SK-N-SH (cell line): ENCODE measurements around the gene HIGD1C. TPM values are rescaled to one million over a fixed set of nuclear protein-coding genes. Genes with fewer than 3 reads are reported as not detected.
A peak's percentile ranks its signal among the peaks of the same experiment; 100 is the strongest.

ENCODE experiments used
- CTCF ChIA-PET: fragments of 300-600, 350-600 bp; formaldehyde crosslinking; extraction: SDS; loops from one replicate; lab custom pipeline; 2021; lab: Yijun Ruan, JAX
- POLR2A ChIA-PET: fragments of 350-600 bp; sonication (Branson Sonifier 250); formaldehyde crosslinking; extraction: SDS; loops from one replicate; lab custom pipeline; 2020; ENCODE audit warnings: antibody characterized with exemption, inconsistent platforms; lab: Yijun Ruan, JAX
- DNase-seq: peaks from one replicate; pipeline ENCODE4 v3.0.0; 2012
- H2AFZ ChIP-seq: fragments of 200-600 bp; sonication (generic); 2 replicates; pipeline ENCODE4 v1.8.1; 2016; ENCODE audit warnings: antibody characterized with exemption, mild to moderate bottlenecking, low read depth
- H3F3A ChIP-seq: fragments of 200-600 bp; sonication (generic); replicated peaks from 2 replicates; pipeline ENCODE3; 2016; ENCODE audit warnings: antibody characterized with exemption, mild to moderate bottlenecking; ENCODE audit not compliant: insufficient read depth
- H3K27ac ChIP-seq, 2 experiments: fragments of 200-500 bp in 1 of 2; fragments of 200-600 bp in 1 of 2; sonication (Bioruptor generic) in 1 of 2; sonication (generic), shearing (Covaris generic) in 1 of 2; 2 replicates each; pipeline versions ENCODE4 v1.5.1 to v1.6.1; 2014 to 2016; ENCODE audit warnings: low read depth in 2 of 2, inconsistent platforms in 1 of 2, low read length in 1 of 2, mild to moderate bottlenecking in 1 of 2, mixed read lengths in 1 of 2
- H3K27me3 ChIP-seq: fragments of 200-600 bp; sonication (generic), shearing (Covaris generic); 2 replicates; pipeline ENCODE4 v1.6.1; 2016; ENCODE audit warnings: mixed run types; ENCODE audit not compliant: insufficient read depth
- H3K36me3 ChIP-seq, 2 experiments: fragments of 200-500 bp in 1 of 2; fragments of 200-600 bp in 1 of 2; sonication (Bioruptor generic) in 1 of 2; sonication (generic) in 1 of 2; replicated peaks in 1 of 2; 2 replicates each; pipeline versions ENCODE3 to v1.5.1; 2014 to 2016; ENCODE audit warnings: low read length in 1 of 2, mild to moderate bottlenecking in 1 of 2; ENCODE audit not compliant: insufficient read depth in 2 of 2, control insufficient read depth in 1 of 2
- H3K4me1 ChIP-seq, 2 experiments: fragments of 200-500 bp in 1 of 2; fragments of 200-600 bp in 1 of 2; sonication (Bioruptor generic) in 1 of 2; sonication (generic), shearing (Covaris generic) in 1 of 2; 2 replicates each; pipeline versions ENCODE4 v1.5.1 to v1.6.1; 2014 to 2016; ENCODE audit warnings: low read depth in 1 of 2, low read length in 1 of 2, mixed run types in 1 of 2; ENCODE audit not compliant: insufficient read depth in 2 of 2, control insufficient read depth in 1 of 2
- H3K4me2 ChIP-seq: fragments of 200-600 bp; sonication (generic), shearing (Covaris generic); 2 replicates; pipeline ENCODE4 v1.6.1; 2017; ENCODE audit warnings: mixed run types
- H3K4me3 ChIP-seq, 2 experiments: fragments of 200-500 bp in 1 of 2; fragments of 200-600 bp in 1 of 2; sonication (Bioruptor generic) in 1 of 2; sonication (generic), shearing (Covaris generic) in 1 of 2; 2 replicates each; pipeline versions ENCODE4 v1.5.1 to v1.8.1; 2014 to 2016; ENCODE audit warnings: low read depth in 2 of 2, inconsistent platforms in 1 of 2, low read length in 1 of 2, mild to moderate bottlenecking in 1 of 2, mixed read lengths in 1 of 2, moderate library complexity in 1 of 2
- H3K79me2 ChIP-seq: fragments of 200-600 bp; sonication (generic); 2 replicates; pipeline ENCODE4 v1.8.1; 2017; ENCODE audit warnings: mild to moderate bottlenecking; ENCODE audit not compliant: insufficient read depth
- H3K9ac ChIP-seq: fragments of 200-600 bp; sonication (generic); 2 replicates; pipeline ENCODE4 v1.6.1; 2017; ENCODE audit warnings: mixed run types
- H3K9me2 ChIP-seq: fragments of 200-600 bp; sonication (generic); 2 replicates; pipeline ENCODE4 v1.6.1; 2017; ENCODE audit warnings: mixed run types
- H3K9me3 ChIP-seq: fragments of 200-600 bp; sonication (generic); 2 replicates; pipeline ENCODE4 v1.6.1; 2017; ENCODE audit warnings: mixed run types, mild to moderate bottlenecking, moderate library complexity
- H4K20me1 ChIP-seq: fragments of 200-600 bp; sonication (generic); 2 replicates; pipeline ENCODE4 v1.6.1; 2017; ENCODE audit warnings: mild to moderate bottlenecking, mixed run types; ENCODE audit not compliant: insufficient read depth
- EZH2phosphoT487 ChIP-seq: fragments of 200-600 bp; sonication (generic); IDR thresholded peaks from 2 replicates; pipeline ENCODE4 v1.6.1; 2017; ENCODE audit warnings: low read depth, mixed run types, mild to moderate bottlenecking, antibody characterized with exemption, moderate library complexity, borderline replicate concordance
- MEF2A ChIP-seq: IDR thresholded peaks from 2 replicates; pipeline ENCODE4 v1.4.0; 2012; ENCODE audit warnings: low read depth, borderline replicate concordance
- NRF1 ChIP-seq: IDR thresholded peaks from 2 replicates; pipeline ENCODE4 v1.6.1; 2012; ENCODE audit warnings: low read depth, mild to moderate bottlenecking, low read length
- PBX3 ChIP-seq: IDR thresholded peaks from 2 replicates; pipeline ENCODE4; 2012
- RAD21 ChIP-seq: IDR thresholded peaks from 2 replicates; pipeline ENCODE4 v1.6.1; 2012; ENCODE audit warnings: mild to moderate bottlenecking, low read length
- RCOR1 ChIP-seq: fragments of 150-350 bp; IDR thresholded peaks from 2 replicates; pipeline ENCODE4 v1.6.1; 2017; ENCODE audit warnings: antibody characterized with exemption, low read length
- RFX5 ChIP-seq: IDR thresholded peaks from 2 replicates; pipeline ENCODE4 v1.6.1; 2012; ENCODE audit warnings: mild to moderate bottlenecking, improper control_type of control experiment, low read length
- SMC3 ChIP-seq: IDR thresholded peaks from 2 replicates; pipeline ENCODE4 v1.6.1; 2012; ENCODE audit warnings: low read depth, low read length, improper control_type of control experiment
- USF1 ChIP-seq: IDR thresholded peaks from 2 replicates; pipeline ENCODE4 v1.4.0; 2012; ENCODE audit warnings: low read depth, borderline replicate concordance
- WGBS: methylation state at CpG from one replicate; pipeline ENCODE4 v1.1.6; 2017; ENCODE audit warnings: low lambda C conversion rate; 5-methylcytosine and 5-hydroxymethylcytosine counted together
- polyA plus RNA-seq, 3 experiments: library from polyadenylated mRNA; depleted of rRNA; stranded (reverse); fragments of >200 nt; gene quantifications; 2 replicates each; pipeline ENCODE4 v1.2.3, GENCODE V29; 2012
- TF ChIP-seq, protein P1 (sequence below): IDR thresholded peaks from 2 replicates; pipeline ENCODE4 v1.4.0; 2012; ENCODE audit warnings: low read depth, borderline replicate concordance
- TF ChIP-seq, protein P2 (sequence below): fragments of 150-350 bp; IDR thresholded peaks from 2 replicates; pipeline ENCODE4 v1.6.1; 2016; ENCODE audit warnings: mild to moderate bottlenecking, low read depth, low read length

HIGD1C gene
- polyA plus RNA-seq, 1 of the 3 experiments (the other 2 are of a cell fraction) = not detected

GRCh38 chr12:50927356-50927755, 25.0 kb upstream of the HIGD1C start:
- TF ChIP-seq MEF2A = no peak
- TF ChIP-seq, protein P1, sequence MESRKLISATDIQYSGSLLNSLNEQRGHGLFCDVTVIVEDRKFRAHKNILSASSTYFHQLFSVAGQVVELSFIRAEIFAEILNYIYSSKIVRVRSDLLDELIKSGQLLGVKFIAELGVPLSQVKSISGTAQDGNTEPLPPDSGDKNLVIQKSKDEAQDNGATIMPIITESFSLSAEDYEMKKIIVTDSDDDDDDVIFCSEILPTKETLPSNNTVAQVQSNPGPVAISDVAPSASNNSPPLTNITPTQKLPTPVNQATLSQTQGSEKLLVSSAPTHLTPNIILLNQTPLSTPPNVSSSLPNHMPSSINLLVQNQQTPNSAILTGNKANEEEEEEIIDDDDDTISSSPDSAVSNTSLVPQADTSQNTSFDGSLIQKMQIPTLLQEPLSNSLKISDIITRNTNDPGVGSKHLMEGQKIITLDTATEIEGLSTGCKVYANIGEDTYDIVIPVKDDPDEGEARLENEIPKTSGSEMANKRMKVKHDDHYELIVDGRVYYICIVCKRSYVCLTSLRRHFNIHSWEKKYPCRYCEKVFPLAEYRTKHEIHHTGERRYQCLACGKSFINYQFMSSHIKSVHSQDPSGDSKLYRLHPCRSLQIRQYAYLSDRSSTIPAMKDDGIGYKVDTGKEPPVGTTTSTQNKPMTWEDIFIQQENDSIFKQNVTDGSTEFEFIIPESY = no peak
- TF ChIP-seq, all 33 proteins: peak for 0
- 79% methylated on average over 2 of the region's 2 CpGs for WGBS
- peaks cover 3% of the 10 kb centered on the region for H3F3A ChIP-seq
- H3K4me3 ChIP-seq = no peak overlapping the region; a peak in 1 of 4 replicates
- H3K36me3 ChIP-seq = peaks cover 0 to 3% of the 10 kb centered on the region in 2 experiments
- no peaks in the 10 kb centered on the region for H3K79me2 ChIP-seq
- no peak overlapping the region for H3K9ac ChIP-seq
- POLR2A ChIA-PET = no interaction called here
- H3K9me3 ChIP-seq = no peaks in the 10 kb centered on the region
- H3K27me3 ChIP-seq = no peaks in the 10 kb centered on the region
- CTCF ChIA-PET = interaction anchor here (0.8 to 0.9 kb wide), 2 partner anchors 60 to 82 kb away, joined by 3 read pairs; no protein-coding TSS in a partner anchor
- DNase-seq = no peak
- no peak overlapping the region for H3K27ac ChIP-seq
- H3K9me2 ChIP-seq = no peaks in the 10 kb centered on the region
- H3K4me1 ChIP-seq = peaks cover 11 to 28% of the 10 kb centered on the region in 2 experiments
- no peaks in the 10 kb centered on the region for H4K20me1 ChIP-seq
- H3K4me2 ChIP-seq = peak overlapping the region; percentile 81; the same call in 1 of the 2 replicates
- H2AFZ ChIP-seq = no peak overlapping the region

- no peaks in the 10 kb centered on the region for H3K79me2 ChIP-seq
- no peak for DNase-seq
- peak overlapping the region; percentile 81; the same call in 1 of the 2 replicates for H3K4me2 ChIP-seq
- no peaks in the 10 kb centered on the region for H3K27me3 ChIP-seq
- H3K36me3 ChIP-seq = peaks cover 0 to 3% of the 10 kb centered on the region in 2 experiments
- ChIA-PET POLR2A (no interaction called here), CTCF (interaction anchor here (0.9 to 1.2 kb wide), 2 partner anchors 59 to 82 kb away, joined by 3 to 6 read pairs; no protein-coding TSS in a partner anchor)
- no peak overlapping the region for H3K9ac ChIP-seq
- H3K9me2 ChIP-seq = no peaks in the 10 kb centered on the region
- no peak overlapping the region for H3K4me3 ChIP-seq
- TF ChIP-seq MEF2A (no peak), NRF1 (no peak), USF1 (no peak), RCOR1 (no peak), SMC3 (no peak), RFX5 (no peak), PBX3 (no peak), RAD21 (no peak), EZH2phosphoT487 (no peak)
- TF ChIP-seq, protein P2, sequence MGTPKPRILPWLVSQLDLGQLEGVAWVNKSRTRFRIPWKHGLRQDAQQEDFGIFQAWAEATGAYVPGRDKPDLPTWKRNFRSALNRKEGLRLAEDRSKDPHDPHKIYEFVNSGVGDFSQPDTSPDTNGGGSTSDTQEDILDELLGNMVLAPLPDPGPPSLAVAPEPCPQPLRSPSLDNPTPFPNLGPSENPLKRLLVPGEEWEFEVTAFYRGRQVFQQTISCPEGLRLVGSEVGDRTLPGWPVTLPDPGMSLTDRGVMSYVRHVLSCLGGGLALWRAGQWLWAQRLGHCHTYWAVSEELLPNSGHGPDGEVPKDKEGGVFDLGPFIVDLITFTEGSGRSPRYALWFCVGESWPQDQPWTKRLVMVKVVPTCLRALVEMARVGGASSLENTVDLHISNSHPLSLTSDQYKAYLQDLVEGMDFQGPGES = no peak
- 96% methylated on average over 6 of the region's 6 CpGs for WGBS
- H3F3A ChIP-seq = peaks cover 3% of the 10 kb centered on the region
- no peaks in the 10 kb centered on the region for H3K9me3 ChIP-seq
- H2AFZ ChIP-seq = no peak overlapping the region
- peaks cover 9 to 24% of the 10 kb centered on the region in 2 experiments for H3K4me1 ChIP-seq
- no peak overlapping the region for H3K27ac ChIP-seq
- no peaks in the 10 kb centered on the region for H4K20me1 ChIP-seq
Observed at GRCh38 chr12:50927766-50928224, 24.5 kb upstream of the HIGD1C start.
